Heart left ventricle (tissue), 16 donors: Measurements from ENCODE around the gene ZBTB47. TPM values are rescaled to one million over a fixed set of nuclear protein-coding genes. Genes with fewer than 3 reads are reported as not detected.

Experiments used
- ATAC-seq, 4 donors: fragments of 200-7000 bp; cut with Tn5 transposase; one replicate each; pipeline ENCODE4 v1.9.1; 2020 to 2022; ENCODE audit warnings: moderate library complexity in 4 of 4, mild to moderate bottlenecking in 3 of 4, moderate number of reproducible peaks in 1 of 4
- DNase-seq, 5 donors: peaks; one replicate each; pipeline ENCODE4 v3.0.0-alpha.2; 2020
- H3K27ac ChIP-seq, 12 donors: fragments of 200-600 bp; sonication (generic) in 4 of 12; one replicate each; pipeline versions ENCODE4 v1.5.0 to v1.8.0; 2016 to 2022; ENCODE audit warnings: mild to moderate bottlenecking in 2 of 12
- H3K27me3 ChIP-seq, 9 donors: fragments of 200-600 bp; sonication (generic) in 2 of 9; one replicate each; pipeline versions ENCODE4 v1.5.1 to v1.8.0; 2016 to 2022; ENCODE audit warnings: mild to moderate bottlenecking in 3 of 9
- H3K36me3 ChIP-seq, 9 donors: fragments of 200-600 bp; sonication (generic) in 2 of 9; one replicate each; pipeline versions ENCODE4 v1.5.0 to v1.8.0; 2018 to 2022; ENCODE audit warnings: mild to moderate bottlenecking in 2 of 9
- H3K4me1 ChIP-seq, 12 donors: fragments of 200-600 bp; sonication (generic) in 4 of 12; one replicate each; pipeline versions ENCODE4 v1.5.0 to v1.8.0; 2016 to 2022; ENCODE audit warnings: mild to moderate bottlenecking in 3 of 12
- H3K4me3 ChIP-seq, 12 donors: fragments of 200-600 bp; sonication (generic) in 4 of 12; one replicate each; pipeline versions ENCODE4 v1.5.0 to v1.8.0; 2017 to 2022; ENCODE audit warnings: mild to moderate bottlenecking in 9 of 12, moderate library complexity in 4 of 12
- H3K9me3 ChIP-seq, 12 donors: fragments of 200-600 bp; sonication (generic) in 4 of 12; one replicate each; pipeline versions ENCODE4 v1.5.0 to v1.8.0; 2016 to 2022; ENCODE audit warnings: mild to moderate bottlenecking in 1 of 12
- POLR2A ChIP-seq, 2 donors: fragments of 450-650 bp; IDR thresholded peaks; one replicate each; pipeline ENCODE4 v1.6.1; 2017; ENCODE audit warnings: antibody characterized with exemption in 2 of 2, mild to moderate bottlenecking in 2 of 2, moderate library complexity in 2 of 2
- WGBS, 4 donors: extraction: QIAGEN DNeasy Blood & Tissue Kit in 2 of 4; methylation state at CpG; one replicate each; pipeline versions ENCODE4 v1.1.5 to v1.1.7; 2013 to 2018; 5-methylcytosine and 5-hydroxymethylcytosine counted together
- intact Hi-C, 10 donors: fragments of 100-400 bp; cut with DNase I; formaldehyde crosslinking; loops; one replicate each; pipeline versions ENCODE4 v1.11.1 to v1.14.2; 2022
- polyA plus RNA-seq, 2 donors: library from polyadenylated mRNA; stranded (reverse); fragments of 200-250 nt; gene quantifications; one replicate each; pipeline ENCODE4 v1.2.3, GENCODE V29; 2013
- total RNA-seq, 9 donors: library from RNA; depleted of rRNA in 2 of 9; stranded (reverse); fragments of >200 nt in 2 of 9; fragmentation: NEBNext Ultra II Directional in 3 of 9; extraction: Animal tissue kit (Norgen Biotek cat#: 25700) in 3 of 9; gene quantifications; one replicate each; pipeline versions ENCODE4 v1.1.0 to v1.2.4, GENCODE V29; 2016 to 2023
- TF ChIP-seq, protein P1 (sequence below), 12 donors: fragments of 200-600 bp; sonication (generic) in 4 of 12; IDR thresholded peaks; one replicate each; pipeline versions ENCODE4 v1.5.0 to v1.8.0; 2018 to 2022; ENCODE audit warnings: antibody characterized with exemption in 12 of 12, mild to moderate bottlenecking in 5 of 12
- donor health status: ischemic (EF 13 %, LVEDD 7.1; RV severe dilation, severe dysfunction).
- donor health status: healthy with polysubstance abuse.
- donor health status: DM: no; HTN: yes; CAD: no.
- donor health status: DM: no; HTN: no; CAD: no.
- donor health status: ischemic (EF 25% LVEDD 6.9; RV normal size, moderate dysfunction).
- donor health status: ischemic (EF 25% LVEDD 5.7; RV mildly dilated, moderate dysfunction).
- donor health status: healthy.
- donor health status: DM: yes; HTN: yes; CAD: no.
- donor health status: ischemic (EF 35%, LVEDD 5.7; RV mildly dilated, moderate dysfunction).
- donor health status: nonischemic (EF 11% LVEDD 7.7; RV severe dilation, severe dysfunction).
- donor health status: DM: yes; HTN: yes; CAD: no.
- donor health status: PGD.
- donor health status: ischemic (EF 29% LVEDD 5.4; RV normal size, mild dysfunction).
- donor health status: nonischemic (EF 23%, LVEDD 6.1; RV moderate dilation, normal function).

The ZBTB47 gene
- total and polyA plus RNA-seq, 11 donors: 76.6 to 184 (median 125) TPM

- intact Hi-C loops: no loop called here
Measured at GRCh38 chr3:42640771-42641370, 12.6 kb upstream of the ZBTB47 start.

GRCh38 chr3:42647821-42648459, 5.6 kb upstream of the ZBTB47 start:
- 60 to 66% (median 62%) methylated on average over 5 of the region's 5 CpGs for WGBS, 4 donors
- intact Hi-C loops: no loop called here
- Histone ChIP-seq H3K9me3 (no peaks in the 10 kb centered on the region), H3K36me3 (peaks cover 0 to 75% (median 69%) of the 10 kb centered on the region in 9 donors), H3K4me1 (peaks cover 6 to 51% (median 30%) of the 10 kb centered on the region in 12 donors), H3K4me3 (no peak overlapping the region), H3K27me3 (no peaks in the 10 kb centered on the region), H3K27ac (peak overlapping the region in 2 of 12 donors; percentile 14 to 34)
- ATAC-seq: no peak
- no peak for DNase-seq
- TF ChIP-seq, protein P1, sequence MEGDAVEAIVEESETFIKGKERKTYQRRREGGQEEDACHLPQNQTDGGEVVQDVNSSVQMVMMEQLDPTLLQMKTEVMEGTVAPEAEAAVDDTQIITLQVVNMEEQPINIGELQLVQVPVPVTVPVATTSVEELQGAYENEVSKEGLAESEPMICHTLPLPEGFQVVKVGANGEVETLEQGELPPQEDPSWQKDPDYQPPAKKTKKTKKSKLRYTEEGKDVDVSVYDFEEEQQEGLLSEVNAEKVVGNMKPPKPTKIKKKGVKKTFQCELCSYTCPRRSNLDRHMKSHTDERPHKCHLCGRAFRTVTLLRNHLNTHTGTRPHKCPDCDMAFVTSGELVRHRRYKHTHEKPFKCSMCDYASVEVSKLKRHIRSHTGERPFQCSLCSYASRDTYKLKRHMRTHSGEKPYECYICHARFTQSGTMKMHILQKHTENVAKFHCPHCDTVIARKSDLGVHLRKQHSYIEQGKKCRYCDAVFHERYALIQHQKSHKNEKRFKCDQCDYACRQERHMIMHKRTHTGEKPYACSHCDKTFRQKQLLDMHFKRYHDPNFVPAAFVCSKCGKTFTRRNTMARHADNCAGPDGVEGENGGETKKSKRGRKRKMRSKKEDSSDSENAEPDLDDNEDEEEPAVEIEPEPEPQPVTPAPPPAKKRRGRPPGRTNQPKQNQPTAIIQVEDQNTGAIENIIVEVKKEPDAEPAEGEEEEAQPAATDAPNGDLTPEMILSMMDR (IDR thresholded peaks at IDR 0.05): no peak
- no peak for TF ChIP-seq POLR2A (IDR thresholded peaks at IDR 0.05)

More at GRCh38 chr3:42640771-42641370, 12.6 kb upstream of the ZBTB47 start:
- H3K36me3 ChIP-seq: peaks cover 0 to 100% (median 98%) of the 10 kb centered on the region in 9 donors
- WGBS, 4 donors: 65 to 87% (median 74%) methylated on average over 6 of the region's 6 CpGs
- peaks cover 0 to 34% (median 9%) of the 10 kb centered on the region in 12 donors for H3K4me1 ChIP-seq
- no peak for ATAC-seq
- no peak overlapping the region for H3K27ac ChIP-seq
- no peaks in the 10 kb centered on the region for H3K9me3 ChIP-seq
- no peaks in the 10 kb centered on the region for H3K27me3 ChIP-seq
- DNase-seq: no peak
- TF ChIP-seq, protein P1 (IDR thresholded peaks at IDR 0.05): no peak
- no peak for TF ChIP-seq POLR2A (IDR thresholded peaks at IDR 0.05)
- H3K4me3 ChIP-seq: no peak overlapping the region

DNA sequence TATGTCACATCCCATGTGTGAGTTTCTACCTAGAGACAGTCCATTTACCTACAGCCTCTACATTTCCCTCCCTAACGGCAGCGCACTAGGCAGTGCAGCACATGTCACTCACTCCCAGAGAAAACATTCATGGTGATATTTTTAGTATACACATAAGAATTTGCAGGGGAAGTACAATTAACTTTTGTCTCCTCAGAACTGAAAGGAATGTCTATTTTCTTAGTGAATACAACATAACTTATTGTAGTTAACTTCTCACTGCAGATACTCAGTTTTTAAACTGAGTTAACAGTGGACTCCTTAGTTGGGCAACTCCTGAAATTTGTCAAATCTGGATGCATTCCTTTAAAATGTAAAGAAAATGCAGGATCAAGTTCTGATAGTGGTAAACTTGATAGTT, 4.5 kb upstream of the ZBTB47 start:
- peak overlapping the region in 2 of 12 donors; percentile 11 to 41 for H3K27ac ChIP-seq
- H3K36me3 ChIP-seq: peaks cover 0 to 65% (median 59%) of the 10 kb centered on the region in 9 donors
- H3K27me3 ChIP-seq: no peaks in the 10 kb centered on the region
- TF ChIP-seq, protein P1 (IDR thresholded peaks at IDR 0.05): no peak
- no peak for TF ChIP-seq POLR2A (IDR thresholded peaks at IDR 0.05)
- H3K4me1 ChIP-seq: peaks cover 6 to 61% (median 36%) of the 10 kb centered on the region in 12 donors
- DNase-seq: no peak
- WGBS, 4 donors: 34 to 47% (median 43%) methylated on average over 2 of the region's 2 CpGs
- no peak overlapping the region for H3K4me3 ChIP-seq
- intact Hi-C loops: no loop called here
- ATAC-seq: no peak
- H3K9me3 ChIP-seq: no peaks in the 10 kb centered on the region

DNA sequence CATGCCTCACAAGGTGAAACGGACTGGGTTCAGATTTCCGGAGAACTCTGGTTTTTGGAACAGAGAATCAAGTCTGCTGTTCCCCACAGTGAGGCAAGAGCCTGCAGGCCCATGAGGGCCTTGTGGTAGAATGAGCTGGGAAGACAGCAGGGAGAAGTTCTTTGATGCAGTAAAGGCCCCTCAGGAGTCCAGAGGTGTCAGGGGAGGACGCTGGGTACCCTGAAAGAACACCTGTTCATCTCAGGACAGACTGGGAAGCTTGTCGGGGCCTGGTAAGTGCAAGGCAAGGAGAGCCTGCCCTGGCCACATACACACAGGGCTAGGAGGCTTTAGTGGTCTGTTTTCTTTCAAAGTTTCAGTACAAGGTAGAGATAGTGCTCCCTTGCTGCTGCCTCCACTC, 3.7 kb upstream of the ZBTB47 start:
- ATAC-seq (no peak), DNase-seq (no peak)
- WGBS, 4 donors: 73 to 76% (median 75%) methylated on average over 4 of the region's 4 CpGs
- H3K9me3 ChIP-seq: no peaks in the 10 kb centered on the region
- H3K27me3 ChIP-seq: no peaks in the 10 kb centered on the region
- peaks cover 6 to 63% (median 37%) of the 10 kb centered on the region in 12 donors for H3K4me1 ChIP-seq
- H3K36me3 ChIP-seq: peaks cover 0 to 57% (median 51%) of the 10 kb centered on the region in 9 donors
- peak overlapping the region in 5 of 12 donors; percentile 5 to 39 (median 19) for H3K27ac ChIP-seq
- H3K4me3 ChIP-seq: no peak overlapping the region
- intact Hi-C loops: loop anchor here in 9 of 10 donors (5.0 to 10.0 kb wide), 4 partner anchors 47 to 93 kb away; partner anchors contain the start of genes NKTR (in 6 of the 9) and SEC22C (in 2 of the 9)
- TF ChIP-seq POLR2A (IDR thresholded peaks at IDR 0.05): no peak
- TF ChIP-seq, protein P1 (IDR thresholded peaks at IDR 0.05): no peak
